ENCODE results near the gene SYT15. TPM values are rescaled to one million over a fixed set of nuclear protein-coding genes. Genes with fewer than 3 reads are reported as not detected.

SYT15 gene
- total and polyA plus RNA-seq, 2 donors (not counting 1 experiment from before 2014, with no cell fraction given): 0.18 to 0.94 TPM

- CTCF ChIA-PET: interaction anchor here (0.8 kb wide), 1 partner anchor 14 kb away, joined by 3 read pairs; no protein-coding TSS in a partner anchor
- no peaks in the 10 kb centered on the region for H3K9me3 Mint-ChIP-seq (ENCODE audit: insufficient read depth)
- Histone ChIP-seq H2AFZ (ENCODE audit: insufficient read depth, low read depth, low read length, poor library complexity, severe bottlenecking) (no peak overlapping the region), H3K27me3 (replicated peaks in 1 of 4; ENCODE audit: control extremely low read depth in 1 of 4, control insufficient read depth in 3 of 4, insufficient read depth in 4 of 4, low read length in 3 of 4) (peaks cover 0 to 42% (median 14%) of the 10 kb centered on the region in 4 experiments), H3K4me1 (ENCODE audit: control insufficient read depth in 2 of 2, insufficient read depth in 2 of 2, low read length in 2 of 2) (peaks cover 0 to 5% of the 10 kb centered on the region in 2 donors), H3K27ac (ENCODE audit: low read length in 2 of 2) (no peak overlapping the region), H3K9ac (ENCODE audit: low read length) (no peak overlapping the region), H3K79me2 (ENCODE audit: control insufficient read depth, insufficient read depth, low read length) (no peaks in the 10 kb centered on the region), H4K20me1 (ENCODE audit: control insufficient read depth, insufficient read depth, low read length, poor library complexity, severe bottlenecking) (no peaks in the 10 kb centered on the region), H3K4me3 (ENCODE audit: control extremely low read depth in 1 of 5, extremely low read depth in 1 of 5, insufficient read depth in 1 of 5, low read depth in 2 of 5, low read length in 4 of 5) (no peak overlapping the region), H3K4me2 (replicated peaks; ENCODE audit: low read depth, low read length, poor library complexity, severe bottlenecking) (no peak overlapping the region), H3K9me3 (ENCODE audit: control extremely low read depth in 1 of 3, control insufficient read depth in 2 of 3, insufficient read depth in 1 of 3, low read length in 2 of 3) (peaks cover 0 to 5% (median 0%) of the 10 kb centered on the region in 3 donors), H3K36me3 (replicated peaks in 1 of 2; ENCODE audit: control extremely low read depth in 1 of 2, control insufficient read depth in 1 of 2, extremely low read depth in 1 of 2, insufficient read depth in 2 of 2, low read length in 1 of 2) (no peaks in the 10 kb centered on the region)
- peaks cover 7% of the 10 kb centered on the region for H3K4me1 Mint-ChIP-seq
- intact Hi-C loops (cut with micrococcal nuclease): no loop called here
- TF ChIP-seq EZH2 (IDR thresholded peaks at IDR 0.05; ENCODE audit: borderline replicate concordance, insufficient read depth, low read depth, low read length, poor library complexity, severe bottlenecking) (no peak), CTCF (IDR thresholded peaks at IDR 0.05) (no peak)
- DNase-seq (no peak), ATAC-seq (ENCODE audit: low read depth) (no peak)
- H3K4me3 Mint-ChIP-seq: no peak overlapping the region
- 88% methylated on average over 9 of the region's 14 CpGs for WGBS (ENCODE audit: insufficient coverage)
- peaks cover 61% of the 10 kb centered on the region for H3K27me3 Mint-ChIP-seq
- POLR2A ChIA-PET: no interaction called here
- H3K27ac Mint-ChIP-seq: no peak overlapping the region
These were observed 39.1 kb upstream of the SYT15 start for GRCh38 chr10:46539596-46540411.

- intact Hi-C loops (cut with micrococcal nuclease): no loop called here
- ATAC-seq (ENCODE audit: low read depth) (no peak), DNase-seq (no peak)
- no peak overlapping the region for H3K4me3 ChIP-seq (ENCODE audit: control extremely low read depth in 1 of 5, extremely low read depth in 1 of 5, insufficient read depth in 1 of 5, low read depth in 2 of 5, low read length in 4 of 5)
- H3K9me3 ChIP-seq (ENCODE audit: control extremely low read depth in 1 of 3, control insufficient read depth in 2 of 3, insufficient read depth in 1 of 3, low read length in 2 of 3): peaks cover 0 to 5% (median 0%) of the 10 kb centered on the region in 3 donors
- H3K9me3 Mint-ChIP-seq (ENCODE audit: insufficient read depth): no peaks in the 10 kb centered on the region
- H3K9ac ChIP-seq (ENCODE audit: low read length): no peak overlapping the region
- H3K4me1 Mint-ChIP-seq: peaks cover 7% of the 10 kb centered on the region
- H3K27me3 Mint-ChIP-seq: peaks cover 61% of the 10 kb centered on the region
- CTCF ChIA-PET: interaction anchor here (0.8 kb wide), 1 partner anchor 13 kb away, joined by 3 read pairs; no protein-coding TSS in a partner anchor
- 97% methylated on average over 7 of the region's 8 CpGs for WGBS (ENCODE audit: insufficient coverage)
- H3K4me1 ChIP-seq (ENCODE audit: control insufficient read depth in 2 of 2, insufficient read depth in 2 of 2, low read length in 2 of 2): peaks cover 0 to 5% of the 10 kb centered on the region in 2 donors
- TF ChIP-seq CTCF (IDR thresholded peaks at IDR 0.05): no peak
- TF ChIP-seq EZH2 (IDR thresholded peaks at IDR 0.05; ENCODE audit: borderline replicate concordance, insufficient read depth, low read depth, low read length, poor library complexity, severe bottlenecking): no peak
- H2AFZ ChIP-seq (ENCODE audit: insufficient read depth, low read depth, low read length, poor library complexity, severe bottlenecking): no peak overlapping the region
- H4K20me1 ChIP-seq (ENCODE audit: control insufficient read depth, insufficient read depth, low read length, poor library complexity, severe bottlenecking): no peaks in the 10 kb centered on the region
- peaks cover 0 to 42% (median 14%) of the 10 kb centered on the region in 4 experiments for H3K27me3 ChIP-seq (replicated peaks in 1 of 4; ENCODE audit: control extremely low read depth in 1 of 4, control insufficient read depth in 3 of 4, insufficient read depth in 4 of 4, low read length in 3 of 4)
- no peaks in the 10 kb centered on the region for H3K79me2 ChIP-seq (ENCODE audit: control insufficient read depth, insufficient read depth, low read length)
- H3K27ac ChIP-seq (ENCODE audit: low read length in 2 of 2): no peak overlapping the region
- no peak overlapping the region for H3K4me2 ChIP-seq (replicated peaks; ENCODE audit: low read depth, low read length, poor library complexity, severe bottlenecking)
- POLR2A ChIA-PET: no interaction called here
- H3K36me3 ChIP-seq (replicated peaks in 1 of 2; ENCODE audit: control extremely low read depth in 1 of 2, control insufficient read depth in 1 of 2, extremely low read depth in 1 of 2, insufficient read depth in 2 of 2, low read length in 1 of 2): no peaks in the 10 kb centered on the region
- no peak overlapping the region for H3K4me3 Mint-ChIP-seq
- H3K27ac Mint-ChIP-seq: no peak overlapping the region
These were observed 38.4 kb upstream of the SYT15 start for GRCh38 chr10:46540412-46541016.
